Spleen (tissue), 11 donors: ENCODE data around the gene FAM227A. TPM values are rescaled to one million over a fixed set of nuclear protein-coding genes. Genes with fewer than 3 reads are reported as not detected.
A peak's percentile ranks its signal among the peaks of the same experiment; 100 is the strongest.

Experiments
- DNase-seq: peaks from one replicate; pipeline ENCODE4 v3.0.0-alpha.2; 2020
- H3K27ac ChIP-seq, 8 donors: fragments of 200-600 bp; sonication (generic) in 7 of 8; 1 replicate in 4 of 8; 2 replicates in 4 of 8; pipeline versions ENCODE4 v1.5.0 to v1.8.0; 2016 to 2021; ENCODE audit warnings: inconsistent platforms in 4 of 8, mild to moderate bottlenecking in 4 of 8, moderate library complexity in 1 of 8
- H3K27me3 ChIP-seq, 7 donors: fragments of 200-600 bp; sonication (generic) in 6 of 7; replicated peaks in 1 of 7; 1 replicate in 4 of 7; 2 replicates in 3 of 7; pipeline versions ENCODE4 v1.5.0 to v1.8.0; 2016 to 2021; ENCODE audit warnings: inconsistent platforms in 3 of 7, mild to moderate bottlenecking in 1 of 7
- H3K36me3 ChIP-seq, 6 donors: fragments of 200-600 bp; sonication (generic) in 5 of 6; 1 replicate in 4 of 6; 2 replicates in 2 of 6; pipeline versions ENCODE4 v1.5.0 to v1.8.0; 2016 to 2021; ENCODE audit warnings: inconsistent platforms in 2 of 6
- H3K4me1 ChIP-seq, 6 donors: fragments of 200-600 bp; sonication (generic) in 5 of 6; 1 replicate in 3 of 6; 2 replicates in 3 of 6; pipeline versions ENCODE4 v1.5.0 to v1.8.0; 2016 to 2021; ENCODE audit warnings: inconsistent platforms in 3 of 6
- H3K4me3 ChIP-seq, 8 donors: fragments of 200-600 bp; sonication (generic) in 7 of 8; 1 replicate in 4 of 8; 2 replicates in 4 of 8; pipeline versions ENCODE4 v1.5.0 to v1.8.0; 2016 to 2021; ENCODE audit warnings: inconsistent platforms in 4 of 8, mild to moderate bottlenecking in 4 of 8, moderate library complexity in 2 of 8
- H3K9me3 ChIP-seq, 8 donors: fragments of 200-600 bp; sonication (generic) in 7 of 8; 1 replicate in 4 of 8; 2 replicates in 4 of 8; pipeline versions ENCODE4 v1.5.0 to v1.8.0; 2016 to 2021; ENCODE audit warnings: inconsistent platforms in 4 of 8
- POLR2A ChIP-seq, 3 donors: fragments of 450-650 bp; IDR thresholded peaks; one replicate each; pipeline ENCODE4 v1.5.1; 2017; ENCODE audit warnings: antibody characterized with exemption in 3 of 3, mild to moderate bottlenecking in 1 of 3
- POLR2AphosphoS5 ChIP-seq, 3 donors: sonication (generic); formaldehyde crosslinking; IDR thresholded peaks; one replicate each; pipeline ENCODE4 v1.5.1; 2017; ENCODE audit warnings: antibody characterized with exemption in 3 of 3
- WGBS, 5 donors: extraction: QIAGEN DNeasy Blood & Tissue Kit in 3 of 5; methylation state at CpG; one replicate each; pipeline versions ENCODE4 v1.1.5 to v1.1.7; 2013 to 2018; 5-methylcytosine and 5-hydroxymethylcytosine counted together
- intact Hi-C: fragments of 100-400 bp; cut with DNase I; formaldehyde crosslinking; loops from one replicate; pipeline ENCODE4 v1.15.0; 2023; ENCODE audit warnings: low total_unique reads
- polyA plus RNA-seq, 3 donors: library from polyadenylated mRNA; stranded (reverse); fragments of 200-250 nt; gene quantifications; one replicate each; pipeline ENCODE4 v1.2.1, GENCODE V29; 2013
- total RNA-seq, 7 donors: library from RNA; depleted of rRNA in 3 of 7; stranded (reverse); fragments of >200 nt in 3 of 7; fragmentation: NEBNext Ultra II Directional in 4 of 7; extraction: Animal tissue kit (Norgen Biotek cat#: 25700) in 4 of 7; gene quantifications; one replicate each; pipeline versions ENCODE4 v1.1.0 to v1.2.1, GENCODE V29; 2016 to 2021
- TF ChIP-seq, protein P1 (sequence below), 11 experiments: fragments of 200-600 bp in 7 of 11; fragments of 450-650 bp in 4 of 11; sonication (generic) in 4 of 11; IDR thresholded peaks in 8 of 11; conservative IDR thresholded peaks in 3 of 11; 1 replicate in 7 of 11; 2 replicates in 4 of 11; pipeline versions ENCODE4 v1.4.0 to v1.8.0; 2016 to 2021; ENCODE audit warnings: antibody characterized with exemption in 11 of 11, inconsistent platforms in 4 of 11, mild to moderate bottlenecking in 1 of 11
- donor health status: healthy with polysubstance abuse.
- donor health status: DM: no; HTN: no; CAD: no; lungs with moderate emphysema.
- donor health status: DM: no; HTN: no; CAD: no.
- donor health status: Bipolar disorder and iron deficiency.
- donor health status: healthy.
- donor health status: DM: no; HTN: no; CAD: no.
- donor health status: DM: yes; HTN: yes; CAD: no.

Gene FAM227A
- total and polyA plus RNA-seq, 10 donors: 0.02 to 3.0 (median 0.26) TPM; not detected in 1

- Histone ChIP-seq H3K4me3 (peak within 1 kb of the TSS; percentile 59 to 79 (median 63)), H3K9me3 (no peaks in the 10 kb centered on the region), H3K27ac (peak within 1 kb of the TSS; percentile 94 to 99 (median 98)), H3K4me1 (peaks cover 49 to 66% (median 59%) of the 10 kb centered on the region in 6 donors), H3K36me3 (no peaks in the 10 kb centered on the region), H3K27me3 (no peaks in the 10 kb centered on the region)
- TF ChIP-seq POLR2AphosphoS5 (IDR thresholded peaks at IDR 0.05): peak; percentile 99
- TF ChIP-seq, protein P1, sequence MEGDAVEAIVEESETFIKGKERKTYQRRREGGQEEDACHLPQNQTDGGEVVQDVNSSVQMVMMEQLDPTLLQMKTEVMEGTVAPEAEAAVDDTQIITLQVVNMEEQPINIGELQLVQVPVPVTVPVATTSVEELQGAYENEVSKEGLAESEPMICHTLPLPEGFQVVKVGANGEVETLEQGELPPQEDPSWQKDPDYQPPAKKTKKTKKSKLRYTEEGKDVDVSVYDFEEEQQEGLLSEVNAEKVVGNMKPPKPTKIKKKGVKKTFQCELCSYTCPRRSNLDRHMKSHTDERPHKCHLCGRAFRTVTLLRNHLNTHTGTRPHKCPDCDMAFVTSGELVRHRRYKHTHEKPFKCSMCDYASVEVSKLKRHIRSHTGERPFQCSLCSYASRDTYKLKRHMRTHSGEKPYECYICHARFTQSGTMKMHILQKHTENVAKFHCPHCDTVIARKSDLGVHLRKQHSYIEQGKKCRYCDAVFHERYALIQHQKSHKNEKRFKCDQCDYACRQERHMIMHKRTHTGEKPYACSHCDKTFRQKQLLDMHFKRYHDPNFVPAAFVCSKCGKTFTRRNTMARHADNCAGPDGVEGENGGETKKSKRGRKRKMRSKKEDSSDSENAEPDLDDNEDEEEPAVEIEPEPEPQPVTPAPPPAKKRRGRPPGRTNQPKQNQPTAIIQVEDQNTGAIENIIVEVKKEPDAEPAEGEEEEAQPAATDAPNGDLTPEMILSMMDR (IDR thresholded peaks at IDR 0.05 in 8 of 11, conservative IDR thresholded peaks at IDR 0.05 in 3 of 11): peak in 4 of 11 experiments; percentile 17 to 38 (median 33)
- peak; percentile 84 to 93 (median 88) for TF ChIP-seq POLR2A (IDR thresholded peaks at IDR 0.05)
- 0 to 1% (median 0%) methylated on average over 23 to 94 of the region's 94 CpGs for WGBS, 5 donors
- intact Hi-C loops: no loop called here
- peak; percentile 99 for DNase-seq
Measured at GRCh38 chr22:38700789-38701628, 44.8 kb upstream of the FAM227A start, which contains the start of gene JOSD1. Gene JOSD1 (minus strand): TSS chr22:38700943. CDS start chr22:38699987, 956 bp downstream.

DNA sequence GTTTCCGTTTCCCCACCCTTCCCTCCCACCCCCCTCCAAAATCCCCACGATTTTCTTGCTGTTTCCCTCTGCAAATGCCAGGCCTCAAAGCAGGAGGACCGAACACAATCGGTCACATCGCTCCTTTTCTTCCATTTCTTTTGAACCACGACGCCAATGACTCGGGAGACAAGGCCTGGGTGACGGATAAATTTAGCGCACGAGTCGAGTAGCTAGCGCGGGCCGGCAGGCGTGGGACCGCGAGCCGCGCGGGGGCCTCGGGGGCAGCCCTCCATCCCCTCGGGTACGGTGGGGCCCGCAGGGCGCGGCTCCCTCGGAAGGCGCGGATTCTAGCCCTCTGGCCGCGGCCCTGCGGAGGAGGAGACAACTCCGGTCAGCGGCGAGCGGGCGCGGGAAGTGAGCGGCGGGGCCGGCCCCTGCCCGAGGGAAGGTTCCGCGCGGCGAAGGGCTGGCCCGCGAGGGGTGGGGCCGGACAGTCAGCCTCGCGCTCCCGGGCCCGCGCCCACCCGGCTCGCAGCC lies 44.1 kb upstream of the FAM227A start:
- peak overlapping the region; percentile 94 to 99 (median 98) for H3K27ac ChIP-seq
- intact Hi-C loops: no loop called here
- TF ChIP-seq, protein P1 (IDR thresholded peaks at IDR 0.05 in 8 of 11, conservative IDR thresholded peaks at IDR 0.05 in 3 of 11): no peak
- no peak for TF ChIP-seq POLR2A (IDR thresholded peaks at IDR 0.05)
- no peak for TF ChIP-seq POLR2AphosphoS5 (IDR thresholded peaks at IDR 0.05)
- H3K4me1 ChIP-seq: peaks cover 50 to 73% (median 64%) of the 10 kb centered on the region in 6 donors
- peak; percentile 96 for DNase-seq
- peaks cover 0 to 3% (median 0%) of the 10 kb centered on the region in 6 donors for H3K36me3 ChIP-seq
- H3K27me3 ChIP-seq: no peaks in the 10 kb centered on the region
- H3K9me3 ChIP-seq: no peaks in the 10 kb centered on the region
- peak overlapping the region; percentile 59 to 79 (median 63) for H3K4me3 ChIP-seq
- 0 to 1% (median 0%) methylated on average over 10 to 57 of the region's 57 CpGs for WGBS, 5 donors

DNA sequence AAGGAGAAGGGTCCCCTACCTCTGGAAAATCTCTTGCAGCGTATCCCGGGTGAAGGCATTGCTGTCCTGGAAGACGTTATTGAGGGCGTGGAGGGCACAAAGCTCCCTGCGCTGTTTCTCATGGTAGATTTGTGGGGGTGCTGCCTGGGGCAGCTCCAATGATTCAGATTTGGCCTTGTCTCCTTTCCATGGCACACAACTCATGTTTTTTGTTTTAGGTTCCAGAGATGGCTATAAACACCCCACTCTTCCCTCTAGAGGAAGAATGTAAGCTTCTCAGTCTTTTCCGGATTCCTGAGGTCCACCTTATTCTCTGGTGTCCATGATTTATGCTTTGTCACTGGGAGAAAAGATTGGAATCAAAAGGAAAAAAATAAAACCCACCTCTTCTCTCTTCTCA lies 43.6 kb upstream of the FAM227A start:
- peaks cover 45 to 73% (median 59%) of the 10 kb centered on the region in 6 donors for H3K4me1 ChIP-seq
- H3K27ac ChIP-seq: peak overlapping the region; percentile 94 to 99 (median 98)
- 46 to 61% (median 56%) methylated on average over 6 of the region's 6 CpGs for WGBS, 5 donors
- intact Hi-C loops: no loop called here
- H3K9me3 ChIP-seq: no peaks in the 10 kb centered on the region
- no peak for DNase-seq
- TF ChIP-seq, protein P1 (IDR thresholded peaks at IDR 0.05 in 8 of 11, conservative IDR thresholded peaks at IDR 0.05 in 3 of 11): no peak
- TF ChIP-seq POLR2AphosphoS5 (IDR thresholded peaks at IDR 0.05): no peak
- H3K4me3 ChIP-seq: peak overlapping the region; percentile 59 to 79 (median 63)
- peaks cover 0 to 3% (median 0%) of the 10 kb centered on the region in 6 donors for H3K36me3 ChIP-seq
- no peaks in the 10 kb centered on the region for H3K27me3 ChIP-seq

DNA sequence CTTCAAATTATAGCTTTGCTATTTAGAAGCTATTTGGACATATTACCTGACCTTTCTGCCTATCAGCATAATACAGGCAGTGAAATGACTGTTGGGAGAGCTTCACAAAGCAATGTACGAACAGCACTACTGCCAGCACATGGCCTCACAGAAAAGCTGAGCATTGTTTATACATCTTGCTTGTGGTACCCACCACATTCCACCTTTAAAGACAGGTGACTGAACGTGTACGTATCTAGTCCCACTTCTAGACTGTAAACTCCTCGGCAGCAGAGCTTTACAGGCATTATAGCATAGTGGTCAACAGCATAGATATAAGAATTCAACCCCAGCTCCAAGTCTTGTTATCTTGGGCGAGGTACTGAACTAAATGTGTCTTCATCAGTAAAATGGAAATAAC lies 43.0 kb upstream of the FAM227A start:
- WGBS, 5 donors: 39 to 78% (median 67%) methylated on average over 4 to 5 of the region's 5 CpGs
- H3K4me1 ChIP-seq: peaks cover 42 to 72% (median 56%) of the 10 kb centered on the region in 6 donors
- H3K36me3 ChIP-seq: peaks cover 0 to 9% (median 0%) of the 10 kb centered on the region in 6 donors
- intact Hi-C loops: no loop called here
- H3K27me3 ChIP-seq: no peaks in the 10 kb centered on the region
- no peaks in the 10 kb centered on the region for H3K9me3 ChIP-seq
- H3K4me3 ChIP-seq: peak overlapping the region; percentile 59 to 79 (median 63)
- peak overlapping the region in 7 of 8 donors; percentile 97 to 99 (median 98) for H3K27ac ChIP-seq
- TF ChIP-seq POLR2A (IDR thresholded peaks at IDR 0.05) (no peak), POLR2AphosphoS5 (IDR thresholded peaks at IDR 0.05) (no peak)
- TF ChIP-seq, protein P1 (IDR thresholded peaks at IDR 0.05 in 8 of 11, conservative IDR thresholded peaks at IDR 0.05 in 3 of 11): no peak
- DNase-seq: no peak
